GM18873 (cell line): ENCODE data around the gene GNAQ.
"Not testable (repeated sequence)": the region's sequence is repeated elsewhere in the genome, so short reads cannot be mapped to it uniquely, and the experiment has no call there.

Source experiments
- ATAC-seq: cut with Tn5 transposase; IDR thresholded peaks from one replicate; pipeline ENCODE4 v1.9.1; 2021; ENCODE audit warnings: mild to moderate bottlenecking, moderate library complexity, moderate number of reproducible peaks; ENCODE audit not compliant: unreplicated experiment, low FRiP score

Gene GNAQ

DNA sequence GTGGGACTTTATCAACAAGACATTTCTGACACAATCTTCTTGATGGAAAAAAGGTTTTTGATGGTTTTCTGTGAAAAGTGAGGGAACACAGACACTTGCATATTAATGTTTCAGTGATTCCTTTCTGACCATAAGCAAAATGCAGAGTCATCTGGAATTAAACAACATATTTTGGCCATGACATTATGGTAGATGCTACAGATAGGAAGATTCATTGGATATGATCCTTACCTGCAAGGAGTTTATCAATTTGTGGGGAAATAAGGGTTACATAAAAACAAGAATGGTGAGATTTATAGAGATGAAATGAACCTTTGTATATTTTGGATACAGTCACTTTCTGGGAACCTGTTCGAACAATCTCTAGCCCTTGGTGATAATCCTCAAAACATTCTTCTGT is 228.2 kb downstream of the GNAQ start:
- no peak for ATAC-seq

DNA sequence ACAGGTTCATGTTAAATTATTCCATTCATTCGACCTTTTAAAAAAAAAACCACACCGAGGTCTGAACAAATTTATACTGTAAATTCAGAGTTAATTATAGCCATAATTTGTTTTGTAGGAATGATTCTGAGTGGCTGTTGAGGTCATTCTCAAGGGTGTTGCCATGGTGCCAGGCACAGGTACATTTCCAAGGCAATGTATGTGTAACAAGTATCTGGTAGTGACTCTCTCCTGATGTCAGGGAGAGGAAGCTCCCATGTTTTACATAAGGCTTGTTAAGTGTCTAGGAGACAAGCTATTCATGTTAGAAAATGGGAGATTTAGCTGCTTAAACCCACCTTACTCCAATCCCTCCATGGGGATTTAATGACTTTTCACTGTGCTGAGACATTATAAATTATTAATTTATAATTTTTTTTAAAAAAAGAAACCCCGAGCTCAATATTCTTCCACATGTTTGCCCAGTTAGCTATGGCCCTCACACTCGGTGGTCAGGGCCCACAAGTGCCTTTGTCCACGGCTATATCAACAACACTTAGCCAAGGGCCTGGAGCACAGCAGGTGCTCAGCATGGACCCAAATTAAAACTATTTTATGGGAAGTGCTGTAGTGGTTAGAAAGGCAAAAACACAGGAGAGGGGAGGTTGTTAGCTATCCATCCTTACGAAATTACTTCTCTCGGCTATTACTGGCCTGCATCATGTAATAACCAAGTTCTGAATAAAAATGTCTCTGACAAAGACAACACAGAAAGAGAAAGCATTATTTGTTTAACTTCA is 228.9 kb downstream of the GNAQ start:
- no peak for ATAC-seq

DNA sequence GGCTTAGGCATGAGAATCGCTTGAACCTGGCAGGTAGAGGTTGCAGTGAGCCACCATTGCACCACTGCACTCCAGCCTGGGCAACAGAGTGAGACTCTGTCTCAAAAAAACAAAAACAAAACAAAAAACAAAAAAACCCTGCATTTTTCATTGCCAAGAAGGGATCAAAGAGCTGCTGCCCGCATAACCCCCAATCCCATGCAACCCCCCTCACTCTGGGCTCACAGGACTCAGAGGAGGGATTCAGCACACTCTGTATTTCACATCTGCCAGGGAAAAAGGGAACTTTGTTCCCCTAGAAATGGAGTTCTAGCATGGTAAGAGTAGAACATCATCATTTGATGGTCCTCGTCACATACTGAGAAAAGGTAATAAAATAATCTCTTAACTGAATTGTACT is 229.5 kb downstream of the GNAQ start:
- no peak for ATAC-seq

DNA sequence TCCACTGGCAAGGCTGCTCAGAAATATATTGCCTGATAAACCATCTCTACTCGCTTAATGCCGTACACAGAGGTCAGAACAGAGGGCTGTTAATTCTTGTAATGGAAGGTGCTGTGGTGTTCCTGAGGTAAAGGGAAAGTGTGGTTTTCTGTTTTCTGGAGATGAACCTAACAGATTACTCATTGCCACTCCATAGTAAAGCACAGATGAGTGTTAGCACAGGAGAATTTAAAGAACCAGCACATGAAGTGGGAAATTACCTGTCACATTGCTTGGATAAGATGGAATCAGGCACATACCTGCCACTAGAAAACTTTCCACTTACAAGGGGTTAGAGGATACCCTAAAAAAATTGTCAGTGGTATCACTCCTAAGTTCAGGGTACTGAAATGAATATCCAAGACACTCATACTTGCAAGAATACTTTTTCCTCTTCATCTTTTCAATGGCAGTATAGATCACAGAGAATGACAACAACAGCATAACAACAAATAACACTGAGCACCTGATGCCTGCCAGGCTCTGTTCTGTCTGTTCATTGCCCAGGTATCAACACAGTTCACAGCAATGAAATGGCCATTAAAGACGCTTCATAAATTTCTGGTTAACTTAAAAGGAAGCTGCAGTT is 230.6 kb downstream of the GNAQ start:
- no peak for ATAC-seq

DNA sequence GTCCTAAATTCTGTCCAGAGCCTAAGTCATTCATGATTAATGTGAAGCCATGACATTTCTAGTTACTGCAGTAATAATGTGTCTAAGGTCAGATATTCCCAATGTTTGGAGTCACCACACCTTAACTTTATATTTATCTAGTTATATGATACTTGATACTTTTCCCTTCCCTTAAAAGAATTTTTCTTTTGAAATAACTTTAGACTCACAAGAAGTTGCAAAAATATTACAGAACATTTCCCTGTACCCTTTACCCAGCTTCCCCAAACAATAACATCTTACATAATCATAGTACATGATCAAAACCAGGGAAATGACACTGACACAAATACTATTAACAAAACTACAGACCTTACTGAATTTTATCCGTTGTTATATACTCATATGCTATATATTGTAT is 233.5 kb downstream of the GNAQ start:
- ATAC-seq = no peak

DNA sequence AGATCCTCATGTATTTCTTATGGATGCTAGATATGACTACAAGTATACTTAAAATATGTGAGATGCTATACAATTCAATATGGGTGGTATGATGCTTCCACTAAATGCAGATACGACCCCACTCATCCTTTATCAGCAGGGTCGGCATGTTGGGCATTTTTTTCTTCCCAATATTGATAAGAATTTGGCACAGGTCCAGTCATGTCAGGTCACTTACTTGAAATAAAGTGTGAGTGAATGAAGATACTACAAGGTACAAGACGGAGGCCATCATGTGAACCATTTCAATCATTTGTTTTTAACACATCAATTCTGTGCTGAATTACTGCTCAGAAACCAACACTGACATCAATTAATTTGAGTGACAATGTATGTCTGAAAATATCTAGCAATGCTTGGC is 236.6 kb downstream of the GNAQ start:
- no peak for ATAC-seq

DNA sequence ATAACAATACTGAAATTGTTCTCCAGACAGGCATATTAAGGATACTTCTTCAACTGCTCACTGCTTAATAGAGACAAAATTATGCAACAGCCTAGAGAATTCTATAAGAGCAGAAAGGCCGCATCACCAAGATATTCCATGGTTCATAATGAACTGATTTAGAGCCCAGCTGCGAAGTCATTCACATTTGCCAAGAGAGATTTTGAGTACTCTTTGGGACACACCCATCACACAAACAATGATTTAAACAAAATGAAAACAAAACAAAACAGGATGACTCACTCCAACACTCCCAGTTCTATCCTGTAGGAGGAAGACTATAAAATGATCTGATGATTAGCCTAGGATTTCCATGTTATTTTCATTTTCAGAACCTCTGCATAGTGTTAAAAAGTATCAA is 237.8 kb downstream of the GNAQ start:
- no peak for ATAC-seq

DNA sequence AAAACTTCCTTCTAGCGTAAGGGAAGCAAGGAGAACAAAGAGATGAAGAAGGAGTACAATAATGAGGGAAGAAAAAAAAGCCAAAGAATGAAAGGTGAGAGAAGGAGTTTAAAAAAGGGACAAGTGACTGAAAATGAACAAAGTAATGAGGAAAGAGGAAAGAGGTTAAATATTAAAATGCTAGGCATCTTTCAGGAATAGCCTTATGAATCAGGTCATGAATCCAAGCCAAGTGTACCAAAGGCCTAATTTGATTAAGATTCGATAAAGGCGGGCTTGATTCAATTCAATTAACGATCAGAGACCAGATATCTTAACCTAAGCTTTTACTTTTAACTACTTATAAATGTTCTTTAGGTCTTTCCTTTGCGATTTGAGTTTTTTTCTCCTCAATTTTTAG is 241.7 kb downstream of the GNAQ start:
- ATAC-seq = no peak

DNA sequence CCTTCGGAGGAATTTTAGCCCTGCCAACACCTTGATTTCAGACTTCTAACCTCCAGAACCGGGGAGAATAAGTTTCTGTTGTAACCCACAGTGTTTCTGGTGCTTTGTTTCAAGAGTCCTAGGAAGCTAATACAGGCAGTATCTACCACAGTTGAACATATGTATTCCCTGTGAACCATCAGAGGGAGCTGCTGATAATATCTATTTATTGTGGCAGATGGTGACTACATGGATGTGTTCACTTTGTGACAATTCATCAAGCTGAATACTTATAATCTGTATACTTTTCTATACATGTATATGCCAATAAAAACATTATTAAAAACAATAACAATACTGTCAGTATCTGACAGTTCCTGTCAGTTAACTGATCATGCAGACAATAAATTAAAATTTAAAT is 246.3 kb downstream of the GNAQ start:
- no peak for ATAC-seq

DNA sequence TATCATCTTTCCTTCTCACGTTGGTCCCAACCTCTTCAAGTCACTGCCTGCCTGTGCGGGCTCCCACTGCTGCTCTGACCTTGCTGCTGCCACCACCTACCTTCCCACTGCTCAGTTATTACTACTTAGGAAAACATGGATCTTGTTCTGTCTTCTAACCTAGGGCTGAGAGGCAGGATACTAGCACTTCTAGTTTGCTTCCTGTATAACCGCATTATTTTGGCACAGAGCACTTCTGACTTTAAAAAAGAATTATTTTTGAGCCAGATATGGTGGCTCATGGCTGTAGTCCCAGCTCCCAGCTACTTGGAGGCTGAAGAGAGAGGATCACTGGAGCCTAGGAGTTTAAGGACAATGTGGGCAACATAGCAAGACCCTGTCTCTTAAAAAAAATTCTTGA is 248.1 kb downstream of the GNAQ start:
- no peak for ATAC-seq

DNA sequence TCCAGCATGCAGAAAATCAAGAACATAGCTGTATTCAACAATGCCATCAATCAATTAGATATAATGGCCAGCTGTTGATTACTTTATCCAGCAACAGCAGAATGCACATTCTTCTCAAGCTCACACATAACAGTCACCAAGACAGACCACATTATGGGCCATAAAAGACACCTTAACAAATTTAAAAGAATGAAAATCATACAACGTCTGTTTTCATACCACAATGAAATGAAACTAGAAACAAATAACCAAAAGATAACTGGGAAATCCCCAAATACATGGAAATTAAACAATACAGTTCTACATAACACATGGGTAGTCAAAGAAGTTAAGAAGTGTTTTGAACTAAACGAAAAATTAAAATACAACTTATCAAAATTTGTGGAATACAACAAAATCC is 252.6 kb downstream of the GNAQ start:
- no peak for ATAC-seq

DNA sequence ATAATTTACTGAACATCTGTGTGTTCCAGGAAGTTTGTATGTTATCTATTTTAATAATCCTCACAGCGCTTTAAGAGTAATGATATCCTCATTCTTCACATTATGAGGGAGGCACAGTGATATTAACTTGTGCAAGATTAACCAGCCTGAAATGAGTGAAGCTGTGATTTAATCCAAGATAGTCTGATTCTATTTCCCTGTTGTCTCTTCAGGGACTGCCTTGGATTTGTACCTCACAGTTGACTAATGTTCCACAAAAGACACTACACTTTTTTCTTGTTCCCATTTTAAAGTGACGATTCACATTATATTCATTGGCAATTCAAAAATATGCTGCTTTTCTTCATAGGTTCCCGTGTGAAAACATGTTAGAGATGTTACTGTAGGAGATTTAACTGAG is 258.2 kb downstream of the GNAQ start:
- ATAC-seq = no peak

DNA sequence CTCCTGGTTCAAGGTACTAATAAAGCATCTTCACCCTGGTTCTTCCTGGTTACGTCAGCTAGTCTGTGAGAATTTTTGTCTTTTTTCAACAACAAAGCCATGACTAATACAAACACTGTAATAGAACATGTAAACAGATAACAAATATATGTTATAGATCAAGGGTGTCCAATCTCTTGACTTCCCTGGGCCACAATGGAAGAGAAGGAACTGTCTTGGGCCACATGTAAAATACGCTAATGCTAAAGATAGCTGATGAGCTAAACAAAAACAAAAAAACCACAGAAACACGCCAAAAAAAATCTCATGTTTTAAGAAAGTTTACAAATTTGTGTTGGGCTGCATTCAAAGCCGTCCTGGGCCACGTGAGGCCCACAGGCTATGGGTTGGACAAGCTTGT is 259.0 kb downstream of the GNAQ start:
- ATAC-seq = no peak

DNA sequence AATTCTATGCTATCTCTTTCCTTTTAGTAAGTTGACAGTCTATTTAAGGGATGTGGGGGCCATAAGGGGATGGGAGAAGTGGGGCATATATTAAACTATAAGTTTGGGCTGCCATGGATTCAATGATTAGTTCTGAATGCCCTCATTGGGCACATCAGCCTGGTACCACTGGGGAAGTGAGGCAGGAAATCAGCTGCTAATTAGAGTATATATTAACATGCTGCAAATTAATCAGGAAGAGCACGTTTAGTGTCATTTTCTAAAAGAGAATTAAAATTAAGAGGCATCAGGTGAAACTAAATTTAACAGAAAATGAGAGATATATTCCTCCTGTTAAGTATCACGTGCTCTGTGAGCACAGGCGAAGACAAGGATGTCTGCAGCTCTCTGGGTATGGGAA is 260.4 kb downstream of the GNAQ start:
- ATAC-seq = no peak

DNA sequence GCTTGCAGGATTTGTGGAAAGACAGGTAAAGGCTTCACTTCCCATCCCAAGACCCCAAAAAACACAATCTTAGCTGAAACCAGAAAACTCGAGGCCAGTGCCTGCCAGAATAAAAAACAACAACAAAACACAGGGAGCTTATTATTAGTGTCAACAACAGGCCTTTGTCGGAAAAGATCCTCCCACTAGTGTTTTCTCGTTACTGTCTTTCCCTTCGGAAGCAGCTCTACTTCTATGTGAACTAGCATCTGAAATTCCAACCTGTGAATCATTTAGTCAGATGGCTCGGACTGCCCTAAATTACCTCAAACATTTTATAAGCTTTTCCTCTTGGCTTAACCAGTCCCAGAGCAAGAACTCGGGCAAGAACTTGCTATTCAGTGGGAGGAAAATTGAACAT is 261.3 kb downstream of the GNAQ start:
- no peak for ATAC-seq

DNA sequence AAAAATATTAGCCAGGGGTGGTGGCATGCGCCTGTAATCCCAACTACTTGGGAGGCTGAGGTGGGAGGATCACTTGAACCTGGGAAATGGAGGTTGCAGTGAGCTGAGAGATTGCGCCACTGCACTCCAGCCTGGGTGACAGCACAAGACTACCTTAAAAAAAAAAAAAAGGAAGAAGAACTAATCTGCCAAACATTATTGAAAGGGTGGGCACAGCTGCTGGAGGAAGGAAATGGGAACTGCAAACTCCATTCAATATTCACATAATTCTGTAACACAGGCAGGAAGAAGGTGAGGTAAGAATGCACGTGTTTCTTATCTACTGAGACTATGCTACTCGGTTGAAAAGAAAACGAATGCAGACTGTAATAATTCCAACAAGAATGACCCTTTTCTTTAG is 262.4 kb downstream of the GNAQ start:
- ATAC-seq = no peak

DNA sequence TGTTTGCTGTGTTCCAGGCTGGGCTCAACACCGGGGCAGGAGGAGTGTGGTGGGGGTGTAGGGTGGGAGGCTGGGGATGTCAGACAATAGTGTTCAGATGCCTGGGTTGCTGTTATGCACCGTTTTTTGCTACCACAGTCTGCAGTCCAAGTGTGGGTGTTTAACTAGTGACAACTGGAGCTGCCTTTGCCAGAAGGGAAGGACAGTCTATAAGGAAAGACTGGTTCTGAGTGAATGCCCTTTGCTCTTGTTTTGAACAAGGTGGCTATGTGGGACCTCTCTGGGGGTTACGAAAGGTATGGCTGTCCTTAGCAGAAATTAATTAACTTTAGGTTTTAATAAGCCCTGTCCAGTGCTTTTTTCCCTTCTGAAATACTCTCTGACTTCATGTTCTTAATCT is 265.0 kb downstream of the GNAQ start:
- ATAC-seq = no peak

DNA sequence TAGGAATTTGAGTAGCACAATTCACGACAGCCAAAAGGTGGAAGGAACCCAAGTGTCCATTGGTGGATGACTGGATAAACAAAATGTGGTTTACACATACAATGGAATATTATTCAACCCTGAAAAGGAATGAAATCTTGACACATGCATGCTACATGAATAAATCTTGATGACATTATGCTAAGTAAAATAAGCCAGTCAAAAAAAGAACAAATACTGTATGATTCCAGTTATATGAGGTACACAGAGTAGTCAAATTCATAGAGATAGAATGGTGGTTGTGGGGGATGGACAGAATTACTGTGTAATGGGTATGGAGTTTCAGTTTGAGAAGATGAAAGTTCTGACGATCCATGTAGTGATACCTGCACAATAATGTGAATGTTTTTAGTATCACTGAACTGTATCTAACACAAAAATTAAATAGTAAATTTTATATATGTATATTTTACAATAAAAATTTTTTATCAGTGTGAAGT is 265.8 kb downstream of the GNAQ start:
- ATAC-seq = no peak

DNA sequence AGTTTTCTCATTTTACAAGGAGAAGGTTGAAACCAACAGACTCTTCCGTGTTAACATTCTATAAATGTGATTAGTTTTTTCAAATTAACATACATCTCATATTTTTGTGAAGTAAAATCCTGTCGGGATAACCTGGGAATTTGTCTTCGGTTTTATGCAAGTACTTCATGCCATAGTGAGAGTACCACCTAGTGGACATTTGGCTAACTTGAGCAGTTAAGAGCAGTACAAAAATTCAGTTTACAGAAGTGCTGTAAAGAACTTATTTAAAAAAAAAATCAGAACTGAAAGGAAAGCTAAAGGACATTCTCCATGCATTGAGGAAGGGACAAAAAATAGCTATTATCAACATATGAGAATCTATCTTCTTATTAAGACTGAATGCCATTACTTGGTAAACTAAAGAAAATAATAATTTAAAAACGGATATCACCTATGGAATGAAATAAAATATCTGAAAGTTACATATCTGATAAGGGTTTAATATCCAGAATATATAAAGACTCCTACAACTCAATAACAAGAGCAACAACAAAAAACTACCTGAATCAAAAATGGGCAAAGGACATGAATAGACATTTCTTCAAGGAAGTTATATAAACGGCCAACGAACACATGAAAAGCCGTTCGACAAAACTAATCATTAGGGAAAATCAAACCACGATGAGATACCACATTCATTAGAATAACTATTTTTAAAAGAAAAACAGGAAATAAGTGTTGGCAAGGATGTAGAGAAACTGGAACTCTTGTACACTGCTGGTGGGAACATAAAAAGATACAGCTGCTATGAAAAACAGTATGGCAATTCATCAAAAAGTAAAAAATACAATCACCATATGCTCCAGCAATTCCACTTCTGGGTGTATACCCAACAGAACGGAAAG is 266.5 kb downstream of the GNAQ start:
- ATAC-seq = no peak

DNA sequence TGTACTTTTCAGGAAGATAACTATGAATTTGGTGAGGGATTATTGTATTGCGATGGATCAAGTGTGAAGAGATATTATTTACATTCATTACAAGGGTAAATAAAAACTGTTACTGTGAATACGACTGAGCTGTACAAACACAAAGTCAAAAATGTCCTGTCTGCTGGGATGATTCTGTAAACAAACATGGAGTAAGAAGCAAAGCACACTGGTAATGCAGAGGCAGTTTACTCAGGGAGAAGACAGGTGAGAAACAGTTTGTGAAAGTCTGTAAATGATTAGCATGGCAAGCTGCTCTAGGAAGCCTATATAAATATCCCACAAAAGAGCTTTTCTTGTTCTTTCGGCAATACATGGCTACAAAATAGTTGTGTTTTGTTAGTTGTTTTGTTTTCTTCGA is 268.0 kb downstream of the GNAQ start:
- no peak for ATAC-seq

DNA sequence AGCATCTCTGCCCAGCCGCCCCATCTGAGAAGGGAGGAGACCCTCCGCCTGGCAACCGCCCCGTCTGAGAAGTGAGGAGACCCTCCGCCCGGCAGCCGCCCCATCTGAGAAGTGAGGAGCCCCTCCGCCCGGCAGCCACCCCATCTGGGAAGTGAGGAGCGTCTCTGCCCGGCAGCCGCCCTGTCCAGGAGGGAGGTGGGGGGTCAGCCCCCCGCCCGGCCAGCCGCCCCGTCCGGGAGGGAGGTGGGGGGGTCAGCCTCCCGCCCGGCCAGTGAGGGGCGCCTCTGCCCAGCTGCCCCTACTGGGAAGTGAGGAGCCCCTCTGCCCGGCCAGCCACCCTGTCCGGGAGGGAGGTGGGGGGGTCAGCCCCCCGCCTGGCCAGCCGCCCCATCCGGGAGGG is 270.7 kb downstream of the GNAQ start:
- ATAC-seq = not testable (repeated sequence)
